ENCODE results near the gene RTN4R.

DNA sequence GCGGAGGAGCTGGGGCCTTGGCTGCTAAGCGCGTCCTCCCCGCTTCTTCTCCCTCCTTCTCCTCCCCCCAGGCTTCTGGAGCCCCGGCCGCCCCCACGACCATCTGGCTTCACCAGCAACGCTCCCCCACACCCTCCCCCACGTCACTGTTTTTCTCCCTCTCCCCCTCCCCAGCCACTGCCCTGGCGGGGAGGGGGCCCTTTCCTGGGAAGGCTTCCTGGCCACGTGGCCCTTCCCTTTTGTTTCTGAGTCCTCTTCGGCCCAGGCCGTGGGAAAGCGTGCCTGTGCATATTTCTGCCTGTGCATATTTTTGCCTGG is 27.7 kb downstream of the RTN4R start:
- TF ChIP-seq POLR2AphosphoS5 (IDR thresholded peaks at IDR 0.05; ENCODE audit: low read depth, low read length), result no peak
- no peak for TF ChIP-seq CTCF (IDR thresholded peaks at IDR 0.05)
- TF ChIP-seq, protein P1, sequence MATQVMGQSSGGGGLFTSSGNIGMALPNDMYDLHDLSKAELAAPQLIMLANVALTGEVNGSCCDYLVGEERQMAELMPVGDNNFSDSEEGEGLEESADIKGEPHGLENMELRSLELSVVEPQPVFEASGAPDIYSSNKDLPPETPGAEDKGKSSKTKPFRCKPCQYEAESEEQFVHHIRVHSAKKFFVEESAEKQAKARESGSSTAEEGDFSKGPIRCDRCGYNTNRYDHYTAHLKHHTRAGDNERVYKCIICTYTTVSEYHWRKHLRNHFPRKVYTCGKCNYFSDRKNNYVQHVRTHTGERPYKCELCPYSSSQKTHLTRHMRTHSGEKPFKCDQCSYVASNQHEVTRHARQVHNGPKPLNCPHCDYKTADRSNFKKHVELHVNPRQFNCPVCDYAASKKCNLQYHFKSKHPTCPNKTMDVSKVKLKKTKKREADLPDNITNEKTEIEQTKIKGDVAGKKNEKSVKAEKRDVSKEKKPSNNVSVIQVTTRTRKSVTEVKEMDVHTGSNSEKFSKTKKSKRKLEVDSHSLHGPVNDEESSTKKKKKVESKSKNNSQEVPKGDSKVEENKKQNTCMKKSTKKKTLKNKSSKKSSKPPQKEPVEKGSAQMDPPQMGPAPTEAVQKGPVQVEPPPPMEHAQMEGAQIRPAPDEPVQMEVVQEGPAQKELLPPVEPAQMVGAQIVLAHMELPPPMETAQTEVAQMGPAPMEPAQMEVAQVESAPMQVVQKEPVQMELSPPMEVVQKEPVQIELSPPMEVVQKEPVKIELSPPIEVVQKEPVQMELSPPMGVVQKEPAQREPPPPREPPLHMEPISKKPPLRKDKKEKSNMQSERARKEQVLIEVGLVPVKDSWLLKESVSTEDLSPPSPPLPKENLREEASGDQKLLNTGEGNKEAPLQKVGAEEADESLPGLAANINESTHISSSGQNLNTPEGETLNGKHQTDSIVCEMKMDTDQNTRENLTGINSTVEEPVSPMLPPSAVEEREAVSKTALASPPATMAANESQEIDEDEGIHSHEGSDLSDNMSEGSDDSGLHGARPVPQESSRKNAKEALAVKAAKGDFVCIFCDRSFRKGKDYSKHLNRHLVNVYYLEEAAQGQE (IDR thresholded peaks at IDR 0.05; ENCODE audit: insufficient read depth in 1 of 2, low read depth in 2 of 2, low read length in 1 of 2), result no peak

Data from Panc1 (cell line).